K562 (cell line): ENCODE measurements around the gene USP28. TPM values are rescaled to one million over a fixed set of nuclear protein-coding genes. Genes with fewer than 3 reads are reported as not detected.
A peak's percentile ranks its signal among the peaks of the same experiment; 100 is the strongest.

Source experiments
- BCOR ChIP-seq: fragments of 450-650 bp; IDR thresholded peaks from 2 replicates; pipeline ENCODE4 v1.6.1; 2016
- CCAR2 ChIP-seq: fragments of 200-400 bp; formaldehyde crosslinking; IDR thresholded peaks from 2 replicates; pipeline ENCODE4 v1.6.1; 2017; ENCODE audit warnings: mild to moderate bottlenecking, low read depth, low read length
- GABPB1 ChIP-seq: sonication (generic); formaldehyde crosslinking; IDR thresholded peaks from 2 replicates; pipeline ENCODE4 v1.8.0; 2022; ENCODE audit warnings: mild to moderate bottlenecking, missing genetic modification reagents
- MIER1 ChIP-seq: fragments of 450-650 bp; IDR thresholded peaks from 2 replicates; pipeline ENCODE4 v1.6.1; 2016; ENCODE audit warnings: antibody characterized with exemption, mild to moderate bottlenecking, low read depth
- NR2F6 ChIP-seq: fragments of 450-650 bp; formaldehyde crosslinking; IDR thresholded peaks from 2 replicates; pipeline ENCODE4 v1.4.0; 2020; ENCODE audit warnings: mild to moderate bottlenecking
- PHB2 ChIP-seq: fragments of 450-650 bp; IDR thresholded peaks from 2 replicates; pipeline ENCODE4 v1.6.1; 2017; ENCODE audit warnings: low read depth
- PHF21A ChIP-seq: fragments of 450-650 bp; IDR thresholded peaks from 2 replicates; pipeline ENCODE4 v1.6.1; 2017; ENCODE audit warnings: low read depth, borderline replicate concordance
- POLR2H ChIP-seq: IDR thresholded peaks from 2 replicates; pipeline ENCODE4 v1.6.1; 2016; ENCODE audit warnings: missing genetic modification characterization, low read depth, mild to moderate bottlenecking, control low read depth, missing compliant biosample characterization, moderate library complexity
- PPARD ChIP-seq: fragments of 250-450 bp; sonication (Bioruptor Pico); IDR thresholded peaks from 2 replicates; pipeline ENCODE4 v1.8.0; 2022; ENCODE audit warnings: inconsistent platforms, mild to moderate bottlenecking, moderate library complexity
- RAD51 ChIP-seq: fragments of 450-650 bp; IDR thresholded peaks from 2 replicates; pipeline ENCODE4 v1.7.1; 2016; ENCODE audit warnings: low read depth, mild to moderate bottlenecking, borderline replicate concordance
- RBM22 ChIP-seq: fragments of 200-400 bp; formaldehyde crosslinking; IDR thresholded peaks from 2 replicates; pipeline ENCODE4 v1.6.1; 2018; ENCODE audit warnings: low read length, low read depth; ENCODE audit not compliant: poor library complexity, severe bottlenecking
- U2AF2 ChIP-seq: fragments of 200-400 bp; formaldehyde crosslinking; optimal IDR thresholded peaks from 2 replicates; pipeline ENCODE3; 2017; ENCODE audit warnings: low read depth, mild to moderate bottlenecking, low read length
- ZNF12 ChIP-seq: sonication (generic); formaldehyde crosslinking; IDR thresholded peaks from 2 replicates; pipeline ENCODE4 v1.4.0; 2020; ENCODE audit warnings: mild to moderate bottlenecking, missing genetic modification reagents
- polyA plus RNA-seq, 8 experiments: library from polyadenylated mRNA; depleted of rRNA in 4 of 8; stranded (reverse) in 5 of 8; unstranded in 3 of 8; fragments of >200 nt; fragmentation: Nextera tagmentation in 2 of 8; fragmentation: Illumina TruSeq in 1 of 8; extraction: Ambion mirVana in 2 of 8; extraction: Trizol in 1 of 8; gene quantifications; 2 replicates each; pipeline versions ENCODE4 v1.2.1 to v1.2.3, GENCODE V29; 2011 to 2014; ENCODE audit warnings: inconsistent platforms in 1 of 8, missing spikeins in 1 of 8
- total RNA-seq, 7 experiments: library from RNA; depleted of rRNA in 6 of 7; stranded (reverse); fragments of >200 nt in 6 of 7; fragmentation: Illumina TruSeq in 2 of 7; extraction: Trizol in 2 of 7; gene quantifications; 2 replicates each; pipeline versions ENCODE4 v1.2.1 to v1.2.3, GENCODE V29; 2011 to 2021; ENCODE audit warnings: low replicate concordance in 1 of 7
- TF ChIP-seq, protein P1 (sequence below), 3 experiments: IDR thresholded peaks in 2 of 3; conservative IDR thresholded peaks in 1 of 3; 2 replicates each; pipeline ENCODE4 v1.5.1; 2011 to 2012; ENCODE audit warnings: low read length in 3 of 3, mild to moderate bottlenecking in 3 of 3, control low read depth in 2 of 3, improper control_type of control experiment in 1 of 3, inconsistent platforms in 1 of 3, low read depth in 1 of 3, mixed read lengths in 1 of 3, moderate library complexity in 1 of 3; ENCODE audit not compliant: insufficient read depth in 2 of 3
- TF ChIP-seq, protein P2 (sequence below): fragments of 200-800 bp; sonication (Bioruptor generic); IDR thresholded peaks from 2 replicates; pipeline ENCODE4 v1.6.1; 2017; ENCODE audit warnings: missing genetic modification characterization, missing compliant biosample characterization
- TF ChIP-seq, protein P3 (sequence below), 2 experiments: fragments of 150-350 bp in 1 of 2; IDR thresholded peaks; 2 replicates each; pipeline ENCODE4 v1.6.1; 2012 to 2016; ENCODE audit warnings: low read depth in 2 of 2, low read length in 2 of 2, mild to moderate bottlenecking in 1 of 2, moderate library complexity in 1 of 2
- TF ChIP-seq, protein P4 (sequence below): fragments of 450-650 bp; formaldehyde crosslinking; conservative IDR thresholded peaks from 2 replicates; pipeline ENCODE4 v1.4.0; 2022; ENCODE audit warnings: mild to moderate bottlenecking, missing genetic modification characterization

The USP28 gene
- total and polyA plus RNA-seq, 9 of the 15 experiments (the other 6 are each of a cell fraction or from before 2014, with no cell fraction given): 3.7 to 42.7 (median 20.3) TPM

- TF ChIP-seq, protein P1, sequence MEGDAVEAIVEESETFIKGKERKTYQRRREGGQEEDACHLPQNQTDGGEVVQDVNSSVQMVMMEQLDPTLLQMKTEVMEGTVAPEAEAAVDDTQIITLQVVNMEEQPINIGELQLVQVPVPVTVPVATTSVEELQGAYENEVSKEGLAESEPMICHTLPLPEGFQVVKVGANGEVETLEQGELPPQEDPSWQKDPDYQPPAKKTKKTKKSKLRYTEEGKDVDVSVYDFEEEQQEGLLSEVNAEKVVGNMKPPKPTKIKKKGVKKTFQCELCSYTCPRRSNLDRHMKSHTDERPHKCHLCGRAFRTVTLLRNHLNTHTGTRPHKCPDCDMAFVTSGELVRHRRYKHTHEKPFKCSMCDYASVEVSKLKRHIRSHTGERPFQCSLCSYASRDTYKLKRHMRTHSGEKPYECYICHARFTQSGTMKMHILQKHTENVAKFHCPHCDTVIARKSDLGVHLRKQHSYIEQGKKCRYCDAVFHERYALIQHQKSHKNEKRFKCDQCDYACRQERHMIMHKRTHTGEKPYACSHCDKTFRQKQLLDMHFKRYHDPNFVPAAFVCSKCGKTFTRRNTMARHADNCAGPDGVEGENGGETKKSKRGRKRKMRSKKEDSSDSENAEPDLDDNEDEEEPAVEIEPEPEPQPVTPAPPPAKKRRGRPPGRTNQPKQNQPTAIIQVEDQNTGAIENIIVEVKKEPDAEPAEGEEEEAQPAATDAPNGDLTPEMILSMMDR (IDR thresholded peaks at IDR 0.05 in 2 of 3, conservative IDR thresholded peaks at IDR 0.05 in 1 of 3; ENCODE audit: insufficient read depth in 2 of 3, low read depth in 1 of 3, low read length in 3 of 3): peak; percentile 52 to 81 (median 79); a peak in 5 of 6 replicates
- TF ChIP-seq PPARD (no peak), PHF21A (no peak), CCAR2 (no peak), BCOR (no peak; the same call in none of the 2 replicates), POLR2H (peak; percentile 64), RBM22 (no peak), GABPB1 (peak; percentile 70; the same call in 1 of the 2 replicates), ZNF12 (peak; percentile 73; the same call in 1 of the 2 replicates), U2AF2 (no peak), RAD51 (no peak), PHB2 (no peak), NR2F6 (CRISPR knock-in tag) (no peak), MIER1 (no peak)
- TF ChIP-seq, protein P2, sequence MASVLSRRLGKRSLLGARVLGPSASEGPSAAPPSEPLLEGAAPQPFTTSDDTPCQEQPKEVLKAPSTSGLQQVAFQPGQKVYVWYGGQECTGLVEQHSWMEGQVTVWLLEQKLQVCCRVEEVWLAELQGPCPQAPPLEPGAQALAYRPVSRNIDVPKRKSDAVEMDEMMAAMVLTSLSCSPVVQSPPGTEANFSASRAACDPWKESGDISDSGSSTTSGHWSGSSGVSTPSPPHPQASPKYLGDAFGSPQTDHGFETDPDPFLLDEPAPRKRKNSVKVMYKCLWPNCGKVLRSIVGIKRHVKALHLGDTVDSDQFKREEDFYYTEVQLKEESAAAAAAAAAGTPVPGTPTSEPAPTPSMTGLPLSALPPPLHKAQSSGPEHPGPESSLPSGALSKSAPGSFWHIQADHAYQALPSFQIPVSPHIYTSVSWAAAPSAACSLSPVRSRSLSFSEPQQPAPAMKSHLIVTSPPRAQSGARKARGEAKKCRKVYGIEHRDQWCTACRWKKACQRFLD (CRISPR knock-in tag): no peak
- TF ChIP-seq, protein P3, sequence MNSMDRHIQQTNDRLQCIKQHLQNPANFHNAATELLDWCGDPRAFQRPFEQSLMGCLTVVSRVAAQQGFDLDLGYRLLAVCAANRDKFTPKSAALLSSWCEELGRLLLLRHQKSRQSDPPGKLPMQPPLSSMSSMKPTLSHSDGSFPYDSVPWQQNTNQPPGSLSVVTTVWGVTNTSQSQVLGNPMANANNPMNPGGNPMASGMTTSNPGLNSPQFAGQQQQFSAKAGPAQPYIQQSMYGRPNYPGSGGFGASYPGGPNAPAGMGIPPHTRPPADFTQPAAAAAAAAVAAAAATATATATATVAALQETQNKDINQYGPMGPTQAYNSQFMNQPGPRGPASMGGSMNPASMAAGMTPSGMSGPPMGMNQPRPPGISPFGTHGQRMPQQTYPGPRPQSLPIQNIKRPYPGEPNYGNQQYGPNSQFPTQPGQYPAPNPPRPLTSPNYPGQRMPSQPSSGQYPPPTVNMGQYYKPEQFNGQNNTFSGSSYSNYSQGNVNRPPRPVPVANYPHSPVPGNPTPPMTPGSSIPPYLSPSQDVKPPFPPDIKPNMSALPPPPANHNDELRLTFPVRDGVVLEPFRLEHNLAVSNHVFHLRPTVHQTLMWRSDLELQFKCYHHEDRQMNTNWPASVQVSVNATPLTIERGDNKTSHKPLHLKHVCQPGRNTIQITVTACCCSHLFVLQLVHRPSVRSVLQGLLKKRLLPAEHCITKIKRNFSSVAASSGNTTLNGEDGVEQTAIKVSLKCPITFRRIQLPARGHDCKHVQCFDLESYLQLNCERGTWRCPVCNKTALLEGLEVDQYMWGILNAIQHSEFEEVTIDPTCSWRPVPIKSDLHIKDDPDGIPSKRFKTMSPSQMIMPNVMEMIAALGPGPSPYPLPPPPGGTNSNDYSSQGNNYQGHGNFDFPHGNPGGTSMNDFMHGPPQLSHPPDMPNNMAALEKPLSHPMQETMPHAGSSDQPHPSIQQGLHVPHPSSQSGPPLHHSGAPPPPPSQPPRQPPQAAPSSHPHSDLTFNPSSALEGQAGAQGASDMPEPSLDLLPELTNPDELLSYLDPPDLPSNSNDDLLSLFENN (IDR thresholded peaks at IDR 0.05; ENCODE audit: low read depth in 2 of 2, low read length in 2 of 2): no peak
- TF ChIP-seq, protein P4, sequence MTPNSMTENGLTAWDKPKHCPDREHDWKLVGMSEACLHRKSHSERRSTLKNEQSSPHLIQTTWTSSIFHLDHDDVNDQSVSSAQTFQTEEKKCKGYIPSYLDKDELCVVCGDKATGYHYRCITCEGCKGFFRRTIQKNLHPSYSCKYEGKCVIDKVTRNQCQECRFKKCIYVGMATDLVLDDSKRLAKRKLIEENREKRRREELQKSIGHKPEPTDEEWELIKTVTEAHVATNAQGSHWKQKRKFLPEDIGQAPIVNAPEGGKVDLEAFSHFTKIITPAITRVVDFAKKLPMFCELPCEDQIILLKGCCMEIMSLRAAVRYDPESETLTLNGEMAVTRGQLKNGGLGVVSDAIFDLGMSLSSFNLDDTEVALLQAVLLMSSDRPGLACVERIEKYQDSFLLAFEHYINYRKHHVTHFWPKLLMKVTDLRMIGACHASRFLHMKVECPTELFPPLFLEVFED: peak; percentile 66; the same call in 1 of the 2 replicates
Observed at GRCh38 chr11:113773416-113774173, 101.8 kb downstream of the USP28 start, which contains the start of gene ZW10 (continued).
